PC-9 (cell line): ENCODE results near the gene PCDH15.

Source experiments
- CTCF ChIP-seq: fragments of 200-600 bp; sonication (generic); conservative IDR thresholded peaks from 2 replicates; pipeline ENCODE4 v1.6.1; 2017; ENCODE audit warnings: mixed run types, antibody characterized with exemption, mild to moderate bottlenecking, moderate library complexity
- EZH2 ChIP-seq: fragments of 200-600 bp; sonication (generic); IDR thresholded peaks from 2 replicates; pipeline ENCODE4 v1.8.0; 2017; ENCODE audit warnings: antibody characterized with exemption, low read depth

GRCh38 chr10:53852450-53853175 lies 948.4 kb downstream of the PCDH15 start:
- TF ChIP-seq CTCF (no peak), EZH2 (no peak)
